Measurements from ENCODE around the gene SYT1. TPM values are rescaled to one million over a fixed set of nuclear protein-coding genes. Genes with fewer than 3 reads are reported as not detected.
A peak's percentile ranks its signal among the peaks of the same experiment; 100 is the strongest.

Gene SYT1
- total RNA-seq, 2 experiments from 2014 or later: not detected

DNA sequence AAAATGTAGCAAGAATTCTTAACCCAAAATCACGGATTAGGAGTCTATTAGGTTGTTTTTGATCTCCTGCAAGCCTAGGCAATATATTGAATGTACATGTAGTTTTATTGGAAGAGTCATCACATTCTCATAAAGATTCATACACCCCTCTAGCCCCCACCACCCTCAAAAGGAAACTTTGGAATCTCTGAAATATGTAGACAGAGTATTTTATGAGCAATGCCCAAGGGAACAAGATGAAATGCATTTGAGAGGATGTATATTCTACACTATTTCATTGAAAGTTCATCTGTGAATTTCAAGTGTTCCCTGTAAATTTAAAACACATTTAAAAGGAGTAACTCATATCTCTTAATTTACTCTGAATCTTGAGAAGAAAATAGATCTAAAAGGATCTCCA, 103.7 kb downstream of the SYT1 start:
- H3K27ac ChIP-seq (ENCODE audit: low read depth in 1 of 2, low read length in 2 of 2): no peak overlapping the region
- Mint-ChIP-seq H3K27ac (no peak overlapping the region), H3K4me3 (no peak overlapping the region), H3K4me1 (ENCODE audit: low read depth) (no peaks in the 10 kb centered on the region), H3K36me3 (ENCODE audit: low read depth) (no peaks in the 10 kb centered on the region), H3K9me3 (peaks cover 3% of the 10 kb centered on the region), H3K27me3 (no peaks in the 10 kb centered on the region)
- H3K36me3 ChIP-seq (ENCODE audit: insufficient read depth, low read length): no peaks in the 10 kb centered on the region
- CTCF ChIA-PET: no interaction called here
- intact Hi-C loops (cut with DNase I, micrococcal nuclease): no loop called here
- POLR2A ChIA-PET: no interaction called here
- H3K27me3 ChIP-seq (ENCODE audit: control insufficient read depth in 1 of 2, insufficient read depth in 2 of 2, low read length in 2 of 2): no peaks in the 10 kb centered on the region
- no peak for ATAC-seq (ENCODE audit: poor library complexity)
- TF ChIP-seq, protein P1, sequence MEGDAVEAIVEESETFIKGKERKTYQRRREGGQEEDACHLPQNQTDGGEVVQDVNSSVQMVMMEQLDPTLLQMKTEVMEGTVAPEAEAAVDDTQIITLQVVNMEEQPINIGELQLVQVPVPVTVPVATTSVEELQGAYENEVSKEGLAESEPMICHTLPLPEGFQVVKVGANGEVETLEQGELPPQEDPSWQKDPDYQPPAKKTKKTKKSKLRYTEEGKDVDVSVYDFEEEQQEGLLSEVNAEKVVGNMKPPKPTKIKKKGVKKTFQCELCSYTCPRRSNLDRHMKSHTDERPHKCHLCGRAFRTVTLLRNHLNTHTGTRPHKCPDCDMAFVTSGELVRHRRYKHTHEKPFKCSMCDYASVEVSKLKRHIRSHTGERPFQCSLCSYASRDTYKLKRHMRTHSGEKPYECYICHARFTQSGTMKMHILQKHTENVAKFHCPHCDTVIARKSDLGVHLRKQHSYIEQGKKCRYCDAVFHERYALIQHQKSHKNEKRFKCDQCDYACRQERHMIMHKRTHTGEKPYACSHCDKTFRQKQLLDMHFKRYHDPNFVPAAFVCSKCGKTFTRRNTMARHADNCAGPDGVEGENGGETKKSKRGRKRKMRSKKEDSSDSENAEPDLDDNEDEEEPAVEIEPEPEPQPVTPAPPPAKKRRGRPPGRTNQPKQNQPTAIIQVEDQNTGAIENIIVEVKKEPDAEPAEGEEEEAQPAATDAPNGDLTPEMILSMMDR (IDR thresholded peaks at IDR 0.05): no peak
- peaks cover 0 to 4% of the 10 kb centered on the region in 2 experiments for H3K9me3 ChIP-seq (ENCODE audit: control insufficient read depth in 1 of 2, insufficient read depth in 1 of 2, low read length in 2 of 2)
- no peaks in the 10 kb centered on the region for H3K4me1 ChIP-seq (ENCODE audit: insufficient read depth, low read length)
- no peak overlapping the region for H3K4me3 ChIP-seq (ENCODE audit: low read length)
- no peak for DNase-seq

- no peaks in the 10 kb centered on the region for H3K4me1 Mint-ChIP-seq (ENCODE audit: low read depth)
- no peak overlapping the region for H3K4me3 ChIP-seq (ENCODE audit: low read length)
- CTCF ChIA-PET: no interaction called here
- H3K27ac ChIP-seq (ENCODE audit: low read depth in 1 of 2, low read length in 2 of 2): no peak overlapping the region
- H3K36me3 ChIP-seq (ENCODE audit: insufficient read depth, low read length): no peaks in the 10 kb centered on the region
- no peaks in the 10 kb centered on the region for H3K4me1 ChIP-seq (ENCODE audit: insufficient read depth, low read length)
- no peaks in the 10 kb centered on the region for H3K27me3 ChIP-seq (ENCODE audit: control insufficient read depth in 1 of 2, insufficient read depth in 2 of 2, low read length in 2 of 2)
- peaks cover 4% of the 10 kb centered on the region in 2 experiments for H3K9me3 ChIP-seq (ENCODE audit: control insufficient read depth in 1 of 2, insufficient read depth in 1 of 2, low read length in 2 of 2)
- no peaks in the 10 kb centered on the region for H3K36me3 Mint-ChIP-seq (ENCODE audit: low read depth)
- no peak overlapping the region for H3K27ac Mint-ChIP-seq
- intact Hi-C loops (cut with DNase I, micrococcal nuclease): no loop called here
- POLR2A ChIA-PET: no interaction called here
- peaks cover 3% of the 10 kb centered on the region for H3K9me3 Mint-ChIP-seq
- H3K4me3 Mint-ChIP-seq: no peak overlapping the region
- H3K27me3 Mint-ChIP-seq: no peaks in the 10 kb centered on the region
- DNase-seq: no peak
- TF ChIP-seq, protein P1 (IDR thresholded peaks at IDR 0.05): no peak
- ATAC-seq (ENCODE audit: poor library complexity): no peak
These were observed 105.5 kb downstream of the SYT1 start for GRCh38 chr12:78970041-78970440.

DNA sequence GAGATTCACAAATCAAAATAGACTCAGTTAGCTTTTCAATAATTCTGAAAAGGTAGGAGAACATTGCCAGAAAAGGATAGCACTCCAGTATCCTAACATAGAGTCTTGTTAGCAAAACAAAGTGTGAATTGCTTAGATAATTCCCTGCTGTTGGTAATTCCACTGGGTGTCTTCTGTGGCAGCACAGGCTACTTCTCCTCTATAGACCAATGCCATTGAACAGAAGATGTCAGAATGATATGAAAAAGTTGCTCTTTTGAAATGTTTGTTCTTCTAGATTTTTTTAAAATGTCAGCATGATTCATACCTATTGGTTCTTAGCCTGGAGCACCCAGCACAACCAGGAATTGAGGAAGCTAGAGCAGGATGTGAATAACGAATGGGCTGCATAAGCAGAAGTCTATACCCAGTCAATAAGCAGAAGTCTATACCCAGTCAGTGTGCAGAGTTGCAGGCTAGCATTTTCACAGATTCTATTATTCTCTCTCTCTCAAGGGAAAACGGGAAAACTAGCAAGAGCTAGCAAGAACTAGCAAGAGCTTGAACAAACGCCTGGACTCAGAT, 112.8 kb downstream of the SYT1 start:
- H3K4me1 Mint-ChIP-seq (ENCODE audit: low read depth): no peaks in the 10 kb centered on the region
- ChIA-PET POLR2A (no interaction called here), CTCF (no interaction called here)
- Histone ChIP-seq H3K36me3 (ENCODE audit: insufficient read depth, low read length) (no peaks in the 10 kb centered on the region), H3K4me3 (ENCODE audit: low read length) (no peak overlapping the region), H3K4me1 (ENCODE audit: insufficient read depth, low read length) (no peaks in the 10 kb centered on the region), H3K27me3 (ENCODE audit: control insufficient read depth in 1 of 2, insufficient read depth in 2 of 2, low read length in 2 of 2) (no peaks in the 10 kb centered on the region), H3K9me3 (ENCODE audit: control insufficient read depth in 1 of 2, insufficient read depth in 1 of 2, low read length in 2 of 2) (peaks cover 0 to 4% of the 10 kb centered on the region in 2 experiments), H3K27ac (ENCODE audit: low read depth in 1 of 2, low read length in 2 of 2) (no peak overlapping the region)
- DNase-seq (peak in 2 of 14 experiments; percentile 20 to 23), ATAC-seq (ENCODE audit: poor library complexity) (no peak)
- TF ChIP-seq, protein P1 (IDR thresholded peaks at IDR 0.05): no peak
- H3K27me3 Mint-ChIP-seq: no peaks in the 10 kb centered on the region
- H3K36me3 Mint-ChIP-seq (ENCODE audit: low read depth): no peaks in the 10 kb centered on the region
- peaks cover 7% of the 10 kb centered on the region for H3K9me3 Mint-ChIP-seq
- H3K4me3 Mint-ChIP-seq: no peak overlapping the region
- no peak overlapping the region for H3K27ac Mint-ChIP-seq
- intact Hi-C loops (cut with DNase I, micrococcal nuclease): no loop called here
